HG03039 (cell line): ENCODE data around the gene PDE6A.
"Not testable (repeated sequence)": the region's sequence is repeated elsewhere in the genome, so short reads cannot be mapped to it uniquely, and the experiment has no call there.

ENCODE experiments used
- ATAC-seq: cut with Tn5 transposase; IDR thresholded peaks from one replicate; pipeline ENCODE4 v1.9.1; 2021; ENCODE audit warnings: mild to moderate bottlenecking, moderate library complexity; ENCODE audit not compliant: unreplicated experiment

The PDE6A gene

GRCh38 chr5:149898811-149899210 lies 45.8 kb downstream of the PDE6A start:
- no peak for ATAC-seq

GRCh38 chr5:149895416-149896345 lies 48.9 kb downstream of the PDE6A start:
- ATAC-seq = no peak

GRCh38 chr5:149894237-149894636 lies 50.4 kb downstream of the PDE6A start:
- ATAC-seq = no peak

GRCh38 chr5:149893403-149893931 lies 51.1 kb downstream of the PDE6A start:
- ATAC-seq = no peak

- ATAC-seq = no peak
Measured at GRCh38 chr5:149892594-149892993, 52.0 kb downstream of the PDE6A start.

- no peak for ATAC-seq
Measured at GRCh38 chr5:149888280-149888679, 56.3 kb downstream of the PDE6A start.

- ATAC-seq = no peak
Measured at GRCh38 chr5:149887622-149888183, 56.9 kb downstream of the PDE6A start.

- ATAC-seq = no peak
Measured at GRCh38 chr5:149886692-149887470, 57.7 kb downstream of the PDE6A start.

- ATAC-seq = no peak
Measured at GRCh38 chr5:149886060-149886459, 58.5 kb downstream of the PDE6A start.

- ATAC-seq = no peak
Measured at GRCh38 chr5:149885513-149885912, 59.1 kb downstream of the PDE6A start.

- ATAC-seq = no peak
Measured at GRCh38 chr5:149883550-149883949, 61.0 kb downstream of the PDE6A start.

GRCh38 chr5:149882633-149883032 lies 62.0 kb downstream of the PDE6A start:
- ATAC-seq = not testable (repeated sequence)

GRCh38 chr5:149881874-149882273 lies 62.7 kb downstream of the PDE6A start:
- ATAC-seq = no peak

GRCh38 chr5:149881069-149881622 lies 63.4 kb downstream of the PDE6A start:
- no peak for ATAC-seq

GRCh38 chr5:149879593-149879992 lies 65.0 kb downstream of the PDE6A start:
- not testable (repeated sequence) for ATAC-seq

GRCh38 chr5:149878371-149878770 lies 66.2 kb downstream of the PDE6A start:
- no peak for ATAC-seq

- no peak for ATAC-seq
Measured at GRCh38 chr5:149873896-149874295, 70.7 kb downstream of the PDE6A start.

GRCh38 chr5:149872351-149873040 lies 72.1 kb downstream of the PDE6A start:
- ATAC-seq = no peak

- ATAC-seq = no peak
Measured at GRCh38 chr5:149871471-149871870, 73.1 kb downstream of the PDE6A start.

GRCh38 chr5:149870697-149871096 lies 73.9 kb downstream of the PDE6A start:
- ATAC-seq = no peak
